ENCODE measurements around the gene CASTOR1. TPM values are rescaled to one million over a fixed set of nuclear protein-coding genes. Genes with fewer than 3 reads are reported as not detected.

CASTOR1 gene
- total RNA-seq, 1 donor from 2014 or later: 15.9 TPM

- Histone ChIP-seq H3K36me3 (no peaks in the 10 kb centered on the region), H3K27ac (no peak overlapping the region), H3K9me3 (no peaks in the 10 kb centered on the region), H3K4me3 (no peak overlapping the region), H3K4me1 (peaks cover 11% of the 10 kb centered on the region), H3K27me3 (no peaks in the 10 kb centered on the region)
- intact Hi-C loops (cut with DNase I): no loop called here
- ATAC-seq: no peak
- DNase-seq: no peak
- TF ChIP-seq CTCF (IDR thresholded peaks at IDR 0.05): no peak
Measured at GRCh38 chr22:30273711-30274436, 15.4 kb downstream of the CASTOR1 start.

GRCh38 chr22:30272781-30273601 is 16.3 kb downstream of the CASTOR1 start:
- Histone ChIP-seq H3K4me3 (no peak overlapping the region), H3K27me3 (no peaks in the 10 kb centered on the region), H3K4me1 (peaks cover 9% of the 10 kb centered on the region), H3K27ac (no peak overlapping the region), H3K36me3 (no peaks in the 10 kb centered on the region), H3K9me3 (no peaks in the 10 kb centered on the region)
- ATAC-seq (peak; percentile 3), DNase-seq (no peak)
- no peak for TF ChIP-seq CTCF (IDR thresholded peaks at IDR 0.05)
- intact Hi-C loops (cut with DNase I): no loop called here

GRCh38 chr22:30270832-30271231 is 18.5 kb downstream of the CASTOR1 start:
- Histone ChIP-seq H3K4me1 (no peaks in the 10 kb centered on the region), H3K27ac (no peak overlapping the region), H3K36me3 (no peaks in the 10 kb centered on the region), H3K27me3 (no peaks in the 10 kb centered on the region), H3K4me3 (no peak overlapping the region), H3K9me3 (no peaks in the 10 kb centered on the region)
- peak; percentile 77 for ATAC-seq
- intact Hi-C loops (cut with DNase I): no loop called here
- TF ChIP-seq CTCF (IDR thresholded peaks at IDR 0.05): no peak
- DNase-seq: peak; percentile 90

GRCh38 chr22:30268331-30268730 is 21.0 kb downstream of the CASTOR1 start:
- intact Hi-C loops (cut with DNase I): no loop called here
- Histone ChIP-seq H3K4me1 (no peaks in the 10 kb centered on the region), H3K9me3 (no peaks in the 10 kb centered on the region), H3K36me3 (no peaks in the 10 kb centered on the region), H3K27ac (no peak overlapping the region), H3K27me3 (no peaks in the 10 kb centered on the region), H3K4me3 (no peak overlapping the region)
- DNase-seq (no peak), ATAC-seq (no peak)
- TF ChIP-seq CTCF (IDR thresholded peaks at IDR 0.05): no peak

- Histone ChIP-seq H3K4me1 (peaks cover 3% of the 10 kb centered on the region), H3K27me3 (no peaks in the 10 kb centered on the region), H3K9me3 (no peaks in the 10 kb centered on the region), H3K36me3 (no peaks in the 10 kb centered on the region), H3K27ac (peak overlapping the region; percentile 72), H3K4me3 (peak overlapping the region; percentile 49)
- no peak for TF ChIP-seq CTCF (IDR thresholded peaks at IDR 0.05)
- intact Hi-C loops (cut with DNase I): no loop called here
- DNase-seq (no peak), ATAC-seq (no peak)
Measured at GRCh38 chr22:30267382-30268302, 21.7 kb downstream of the CASTOR1 start.
